Endodermal cell (in vitro differentiated cells): Measurements from ENCODE around the gene EFCAB6. TPM values are rescaled to one million over a fixed set of nuclear protein-coding genes. Genes with fewer than 3 reads are reported as not detected.

ENCODE experiments used
- DNase-seq: peaks from one replicate; pipeline ENCODE4 v3.0.0-alpha.2; 2017
- H3K27ac ChIP-seq: 2 replicates; pipeline ENCODE4 v1.5.1; 2013; ENCODE audit warnings: mild to moderate bottlenecking, low read depth, low read length, moderate library complexity
- H3K27me3 ChIP-seq: 2 replicates; pipeline ENCODE4 v1.6.1; 2013; ENCODE audit warnings: mild to moderate bottlenecking, low read length, moderate library complexity; ENCODE audit not compliant: insufficient read depth, control insufficient read depth, poor library complexity, severe bottlenecking
- H3K36me3 ChIP-seq: 2 replicates; pipeline ENCODE4 v1.7.0; 2013; ENCODE audit warnings: mild to moderate bottlenecking, low read length, moderate library complexity; ENCODE audit not compliant: control insufficient read depth, insufficient read depth
- H3K4me1 ChIP-seq: one replicate; pipeline ENCODE4 v1.7.0; 2013; ENCODE audit warnings: low read length; ENCODE audit not compliant: control insufficient read depth, insufficient read depth
- H3K4me3 ChIP-seq: 2 replicates; pipeline ENCODE4 v1.5.1; 2013; ENCODE audit warnings: mild to moderate bottlenecking, low read length, moderate library complexity
- H3K9ac ChIP-seq: 2 replicates; pipeline ENCODE4 v1.6.1; 2013; ENCODE audit warnings: mild to moderate bottlenecking, low read length, moderate library complexity; ENCODE audit not compliant: poor library complexity, severe bottlenecking; ENCODE audit errors: extremely low read depth
- H3K9me3 ChIP-seq: 2 replicates; pipeline ENCODE4 v1.6.1; 2013; ENCODE audit warnings: mild to moderate bottlenecking, low read length, moderate library complexity; ENCODE audit not compliant: control insufficient read depth
- H3K27ac Mint-ChIP-seq: 2 replicates; pipeline ENCODE4 v1.8.0; 2020; ENCODE audit warnings: mixed read lengths
- H3K27me3 Mint-ChIP-seq: 2 replicates; pipeline ENCODE4 v1.8.0; 2021; ENCODE audit warnings: mild to moderate bottlenecking, mixed read lengths; ENCODE audit not compliant: insufficient read depth
- H3K36me3 Mint-ChIP-seq: 2 replicates; pipeline ENCODE4 v1.8.0; 2020; ENCODE audit warnings: low read depth, mixed read lengths
- H3K4me1 Mint-ChIP-seq: 2 replicates; pipeline ENCODE4 v1.8.0; 2020; ENCODE audit warnings: mixed read lengths
- H3K4me3 Mint-ChIP-seq: 2 replicates; pipeline ENCODE4 v1.8.0; 2020; ENCODE audit warnings: mild to moderate bottlenecking, moderate library complexity, mixed read lengths
- H3K9me3 Mint-ChIP-seq: 2 replicates; pipeline ENCODE4 v1.8.0; 2020; ENCODE audit warnings: mild to moderate bottlenecking, mixed read lengths
- WGBS, 2 experiments: methylation state at CpG; one replicate each; pipeline versions ENCODE4 v1.1.5 to v1.1.7; 2013; ENCODE audit warnings: missing lambda C conversion rate in 2 of 2, mixed read lengths in 1 of 2; ENCODE audit not compliant: insufficient coverage in 1 of 2, insufficient read length in 1 of 2; 5-methylcytosine and 5-hydroxymethylcytosine counted together
- total RNA-seq, 2 donors: library from RNA; stranded (reverse); fragmentation: NEBNext Ultra II Directional in 1 of 2; extraction: Animal tissue kit (Norgen Biotek cat#: 25700) in 1 of 2; gene quantifications; 2 replicates in 1 of 2; 3 replicates in 1 of 2; pipeline ENCODE4 v1.2.1, GENCODE V29; 2021
- TF ChIP-seq, protein P1 (sequence below): fragments of 200-600 bp; sonication (generic); conservative IDR thresholded peaks from 2 replicates; pipeline ENCODE4 v1.5.0; 2021; ENCODE audit warnings: antibody characterized with exemption, mild to moderate bottlenecking

The EFCAB6 gene
- total RNA-seq, 2 donors from 2014 or later = 1.8 to 2.0 TPM

- H3K4me3 Mint-ChIP-seq = no peak overlapping the region
- Histone ChIP-seq H3K27ac (no peak overlapping the region), H3K9me3 (peaks cover 26% of the 10 kb centered on the region), H3K36me3 (no peaks in the 10 kb centered on the region), H3K27me3 (no peaks in the 10 kb centered on the region), H3K9ac (no peak overlapping the region), H3K4me1 (no peaks in the 10 kb centered on the region), H3K4me3 (no peak overlapping the region)
- peaks cover 24% of the 10 kb centered on the region for H3K9me3 Mint-ChIP-seq
- H3K36me3 Mint-ChIP-seq = peaks cover 5% of the 10 kb centered on the region
- H3K27ac Mint-ChIP-seq = no peak overlapping the region
- no peaks in the 10 kb centered on the region for H3K27me3 Mint-ChIP-seq
- TF ChIP-seq, protein P1, sequence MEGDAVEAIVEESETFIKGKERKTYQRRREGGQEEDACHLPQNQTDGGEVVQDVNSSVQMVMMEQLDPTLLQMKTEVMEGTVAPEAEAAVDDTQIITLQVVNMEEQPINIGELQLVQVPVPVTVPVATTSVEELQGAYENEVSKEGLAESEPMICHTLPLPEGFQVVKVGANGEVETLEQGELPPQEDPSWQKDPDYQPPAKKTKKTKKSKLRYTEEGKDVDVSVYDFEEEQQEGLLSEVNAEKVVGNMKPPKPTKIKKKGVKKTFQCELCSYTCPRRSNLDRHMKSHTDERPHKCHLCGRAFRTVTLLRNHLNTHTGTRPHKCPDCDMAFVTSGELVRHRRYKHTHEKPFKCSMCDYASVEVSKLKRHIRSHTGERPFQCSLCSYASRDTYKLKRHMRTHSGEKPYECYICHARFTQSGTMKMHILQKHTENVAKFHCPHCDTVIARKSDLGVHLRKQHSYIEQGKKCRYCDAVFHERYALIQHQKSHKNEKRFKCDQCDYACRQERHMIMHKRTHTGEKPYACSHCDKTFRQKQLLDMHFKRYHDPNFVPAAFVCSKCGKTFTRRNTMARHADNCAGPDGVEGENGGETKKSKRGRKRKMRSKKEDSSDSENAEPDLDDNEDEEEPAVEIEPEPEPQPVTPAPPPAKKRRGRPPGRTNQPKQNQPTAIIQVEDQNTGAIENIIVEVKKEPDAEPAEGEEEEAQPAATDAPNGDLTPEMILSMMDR = no peak
- no peaks in the 10 kb centered on the region for H3K4me1 Mint-ChIP-seq
- no peak for DNase-seq
- 87% methylated on average over 2 of the region's 3 CpGs; no CpG with 5 or more reads in 1 of the 2 experiments for WGBS, 2 experiments
Observed at GRCh38 chr22:43707648-43708047, 104.5 kb downstream of the EFCAB6 start.

DNA sequence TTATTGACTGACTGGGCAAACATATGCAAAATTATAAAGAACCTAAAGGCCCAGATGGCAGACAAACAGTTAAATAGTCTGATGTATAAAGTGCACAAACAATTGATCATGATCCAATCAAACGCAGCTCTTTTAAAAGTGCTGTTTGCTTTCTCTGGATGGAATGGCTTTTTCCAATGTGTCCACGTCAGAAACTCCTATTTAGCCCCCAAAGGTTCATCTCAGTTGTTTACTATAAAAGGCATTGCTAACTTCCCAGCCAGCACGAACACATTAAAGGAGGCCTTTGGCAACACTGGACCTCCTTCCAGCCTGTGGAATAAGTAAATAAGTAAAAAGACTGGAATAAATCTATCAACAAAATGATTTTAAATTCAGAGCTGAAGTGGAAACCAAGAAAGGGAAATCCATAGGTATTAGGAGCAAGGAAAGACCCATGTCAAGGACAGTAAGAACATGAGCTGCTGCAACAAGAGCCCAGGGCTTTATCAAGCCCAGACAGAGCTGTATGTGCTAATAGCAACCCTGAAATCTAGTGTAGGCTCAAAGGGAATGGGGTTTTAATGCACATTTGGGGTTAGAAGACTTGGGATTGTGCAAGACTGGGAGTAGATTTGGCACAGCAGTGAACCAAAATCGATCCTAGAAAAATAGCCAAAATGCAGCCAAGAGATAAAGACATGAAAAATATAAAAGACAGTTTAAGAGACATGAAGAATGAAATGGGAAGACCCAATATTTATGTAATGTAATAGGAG, 105.4 kb downstream of the EFCAB6 start:
- TF ChIP-seq, protein P1 = no peak
- Mint-ChIP-seq H3K27ac (no peak overlapping the region), H3K4me3 (no peak overlapping the region), H3K27me3 (no peaks in the 10 kb centered on the region), H3K4me1 (no peaks in the 10 kb centered on the region), H3K36me3 (peaks cover 5% of the 10 kb centered on the region), H3K9me3 (peaks cover 24% of the 10 kb centered on the region)
- Histone ChIP-seq H3K4me3 (no peak overlapping the region), H3K27me3 (no peaks in the 10 kb centered on the region), H3K27ac (no peak overlapping the region), H3K9ac (no peak overlapping the region), H3K9me3 (peaks cover 26% of the 10 kb centered on the region), H3K4me1 (no peaks in the 10 kb centered on the region), H3K36me3 (no peaks in the 10 kb centered on the region)
- 91 to 98% methylated on average over 3 to 4 of the region's 4 CpGs for WGBS, 2 experiments
- DNase-seq = no peak

DNA sequence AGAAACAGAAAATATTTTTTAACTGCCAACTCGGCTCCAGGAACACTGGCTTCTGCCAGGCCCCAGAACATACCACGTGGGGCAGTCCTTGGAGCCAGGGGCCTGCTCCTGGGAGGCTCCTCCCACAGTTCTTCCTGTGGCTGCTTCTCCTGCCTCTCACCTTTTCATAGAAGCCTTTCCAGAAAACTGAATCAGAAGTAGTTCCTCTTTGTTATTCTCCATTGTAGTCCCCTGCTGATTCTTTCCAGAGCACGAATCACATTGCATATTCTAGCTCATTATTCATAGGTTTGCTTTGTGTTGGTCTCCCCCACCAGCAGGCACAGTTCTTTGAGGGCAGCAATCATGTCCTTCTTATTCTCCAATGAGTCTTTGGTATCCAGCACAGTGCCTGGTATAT, 106.0 kb downstream of the EFCAB6 start:
- WGBS, 2 experiments = 55 to 60% methylated on average over 1 to 3 of the region's 3 CpGs

More for the DNA sequence above, 106.0 kb downstream of the EFCAB6 start:
- Histone ChIP-seq H3K9me3 (peaks cover 26% of the 10 kb centered on the region), H3K9ac (no peak overlapping the region), H3K4me3 (no peak overlapping the region), H3K27ac (no peak overlapping the region), H3K36me3 (no peaks in the 10 kb centered on the region), H3K27me3 (no peaks in the 10 kb centered on the region), H3K4me1 (no peaks in the 10 kb centered on the region)
- no peaks in the 10 kb centered on the region for H3K4me1 Mint-ChIP-seq
- TF ChIP-seq, protein P1 = no peak
- peak; percentile 72 for DNase-seq
- peaks cover 24% of the 10 kb centered on the region for H3K9me3 Mint-ChIP-seq
- no peak overlapping the region for H3K27ac Mint-ChIP-seq
- H3K36me3 Mint-ChIP-seq = peaks cover 5% of the 10 kb centered on the region
- no peaks in the 10 kb centered on the region for H3K27me3 Mint-ChIP-seq
- no peak overlapping the region for H3K4me3 Mint-ChIP-seq
